Body of pancreas (tissue), 4 donors: Measurements from ENCODE around the gene GATA2.

ENCODE experiments used
- CTCF ChIP-seq, 7 experiments: fragments of 450-650 bp in 4 of 7; fragments of 200-600 bp in 3 of 7; sonication (generic) in 3 of 7; IDR thresholded peaks; one replicate each; pipeline ENCODE4 v1.5.1; 2016 to 2019; ENCODE audit warnings: antibody characterized with exemption in 7 of 7
- POLR2A ChIP-seq, 3 donors: fragments of 450-650 bp; IDR thresholded peaks; one replicate each; pipeline ENCODE4 v1.6.1; 2016; ENCODE audit warnings: antibody characterized with exemption in 3 of 3, mild to moderate bottlenecking in 2 of 3

- TF ChIP-seq POLR2A (IDR thresholded peaks at IDR 0.05), result peak in 1 of 3 donors; percentile 9
- TF ChIP-seq CTCF (IDR thresholded peaks at IDR 0.05), result no peak
Observed at GRCh38 chr3:128432301-128432970, 60.6 kb downstream of the GATA2 start.
